MM.1S (cell line): Measurements from ENCODE around the gene CDSN.

Source experiments
- DNase-seq: peaks from one replicate; pipeline ENCODE4 v3.0.0-alpha.2; 2015
- H2AFZ ChIP-seq: fragments of 300-600 bp; sonication (generic); 2 replicates; pipeline ENCODE4 v1.6.0; 2016; ENCODE audit warnings: antibody characterized with exemption, low read length
- H3F3A ChIP-seq: fragments of 300-600 bp; sonication (generic); 2 replicates; pipeline ENCODE4 v1.6.1; 2016; ENCODE audit warnings: mild to moderate bottlenecking, antibody characterized with exemption, low read length, moderate library complexity, mixed read lengths; ENCODE audit not compliant: insufficient read depth
- H3K27ac ChIP-seq: fragments of 300-600 bp; sonication (generic); 2 replicates; pipeline ENCODE4 v1.5.1; 2016; ENCODE audit warnings: mild to moderate bottlenecking, low read length
- H3K27me3 ChIP-seq: fragments of 300-600 bp; sonication (generic); replicated peaks from 2 replicates; pipeline ENCODE4 v1.6.0; 2016; ENCODE audit warnings: low read length; ENCODE audit not compliant: insufficient read depth
- H3K36me3 ChIP-seq: fragments of 300-600 bp; sonication (generic); replicated peaks from 2 replicates; pipeline ENCODE4 v1.6.1; 2016; ENCODE audit warnings: mild to moderate bottlenecking, low read length, mixed read lengths; ENCODE audit not compliant: insufficient read depth
- H3K4me1 ChIP-seq: fragments of 300-600 bp; sonication (generic); 2 replicates; pipeline ENCODE4 v1.6.1; 2016; ENCODE audit warnings: low read length, mixed read lengths
- H3K4me2 ChIP-seq: fragments of 300-600 bp; sonication (generic); 2 replicates; pipeline ENCODE4 v1.6.0; 2016; ENCODE audit warnings: low read depth, low read length
- H3K4me3 ChIP-seq: fragments of 300-600 bp; sonication (generic); 2 replicates; pipeline ENCODE4 v1.5.1; 2016; ENCODE audit warnings: low read length, mixed read lengths
- H3K79me2 ChIP-seq: fragments of 300-600 bp; sonication (generic); 2 replicates; pipeline ENCODE4 v1.6.1; 2016; ENCODE audit warnings: mixed run types, low read length, mixed read lengths
- H3K9ac ChIP-seq: fragments of 300-600 bp; sonication (generic); 2 replicates; pipeline ENCODE4 v1.6.1; 2016; ENCODE audit warnings: low read length, mixed read lengths
- H3K9me2 ChIP-seq: fragments of 300-600 bp; sonication (generic); replicated peaks from 2 replicates; pipeline ENCODE4 v1.6.1; 2016; ENCODE audit warnings: mild to moderate bottlenecking, low read length, mixed read lengths; ENCODE audit not compliant: insufficient read depth
- H3K9me3 ChIP-seq: fragments of 300-600 bp; sonication (generic); replicated peaks from 2 replicates; pipeline ENCODE4 v1.6.1; 2016; ENCODE audit warnings: mild to moderate bottlenecking, low read length, mixed read lengths; ENCODE audit not compliant: insufficient read depth
- H4K20me1 ChIP-seq: fragments of 300-600 bp; sonication (generic); 2 replicates; pipeline ENCODE4 v1.6.1; 2016; ENCODE audit warnings: mild to moderate bottlenecking, low read length, moderate library complexity, mixed read lengths; ENCODE audit not compliant: insufficient read depth
- EZH2 ChIP-seq: fragments of 300-600 bp; sonication (generic); optimal IDR thresholded peaks from 2 replicates; pipeline ENCODE3; 2017; ENCODE audit warnings: low read depth, mild to moderate bottlenecking, antibody characterized with exemption, low read length, mixed read lengths
- EZH2phosphoT487 ChIP-seq: fragments of 300-600 bp; sonication (generic); IDR thresholded peaks from 2 replicates; pipeline ENCODE4 v1.6.1; 2018; ENCODE audit warnings: antibody characterized with exemption, low read length
- TF ChIP-seq, protein P1 (sequence below): fragments of 300-600 bp; sonication (generic); IDR thresholded peaks from 2 replicates; pipeline ENCODE4 v1.5.1; 2016; ENCODE audit warnings: antibody characterized with exemption, low read length, mixed read lengths

CDSN gene

DNA sequence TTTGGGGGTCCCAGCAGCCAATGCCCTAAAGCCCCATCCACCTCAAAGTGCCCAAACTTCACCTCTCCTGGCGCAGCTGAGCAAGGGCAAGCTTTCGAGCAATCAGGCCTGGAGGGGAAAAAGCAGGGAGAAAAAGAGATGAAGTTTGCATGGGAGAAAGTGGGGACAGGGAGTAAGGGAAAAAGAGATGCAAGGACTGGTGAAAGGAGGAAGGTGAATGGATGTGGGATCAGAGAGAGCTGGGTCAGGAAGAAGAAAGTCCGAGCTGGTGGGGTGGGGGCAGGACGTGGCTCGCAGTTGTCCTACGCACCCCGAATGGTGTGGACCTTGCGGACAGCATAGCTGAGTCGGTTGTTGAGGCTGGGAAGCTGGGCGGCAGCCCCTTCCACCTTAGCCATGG, 25.1 kb upstream of the CDSN start:
- Histone ChIP-seq H3K27me3 (no peaks in the 10 kb centered on the region), H3K27ac (no peak overlapping the region), H2AFZ (no peak overlapping the region), H3K4me3 (no peak overlapping the region), H3K4me1 (no peaks in the 10 kb centered on the region), H3F3A (no peaks in the 10 kb centered on the region), H3K9ac (no peak overlapping the region), H3K79me2 (no peaks in the 10 kb centered on the region), H3K36me3 (no peaks in the 10 kb centered on the region), H3K4me2 (no peak overlapping the region), H4K20me1 (no peaks in the 10 kb centered on the region), H3K9me3 (no peaks in the 10 kb centered on the region), H3K9me2 (no peaks in the 10 kb centered on the region)
- no peak for DNase-seq
- TF ChIP-seq EZH2 (no peak), EZH2phosphoT487 (no peak)
- TF ChIP-seq, protein P1, sequence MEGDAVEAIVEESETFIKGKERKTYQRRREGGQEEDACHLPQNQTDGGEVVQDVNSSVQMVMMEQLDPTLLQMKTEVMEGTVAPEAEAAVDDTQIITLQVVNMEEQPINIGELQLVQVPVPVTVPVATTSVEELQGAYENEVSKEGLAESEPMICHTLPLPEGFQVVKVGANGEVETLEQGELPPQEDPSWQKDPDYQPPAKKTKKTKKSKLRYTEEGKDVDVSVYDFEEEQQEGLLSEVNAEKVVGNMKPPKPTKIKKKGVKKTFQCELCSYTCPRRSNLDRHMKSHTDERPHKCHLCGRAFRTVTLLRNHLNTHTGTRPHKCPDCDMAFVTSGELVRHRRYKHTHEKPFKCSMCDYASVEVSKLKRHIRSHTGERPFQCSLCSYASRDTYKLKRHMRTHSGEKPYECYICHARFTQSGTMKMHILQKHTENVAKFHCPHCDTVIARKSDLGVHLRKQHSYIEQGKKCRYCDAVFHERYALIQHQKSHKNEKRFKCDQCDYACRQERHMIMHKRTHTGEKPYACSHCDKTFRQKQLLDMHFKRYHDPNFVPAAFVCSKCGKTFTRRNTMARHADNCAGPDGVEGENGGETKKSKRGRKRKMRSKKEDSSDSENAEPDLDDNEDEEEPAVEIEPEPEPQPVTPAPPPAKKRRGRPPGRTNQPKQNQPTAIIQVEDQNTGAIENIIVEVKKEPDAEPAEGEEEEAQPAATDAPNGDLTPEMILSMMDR = no peak

DNA sequence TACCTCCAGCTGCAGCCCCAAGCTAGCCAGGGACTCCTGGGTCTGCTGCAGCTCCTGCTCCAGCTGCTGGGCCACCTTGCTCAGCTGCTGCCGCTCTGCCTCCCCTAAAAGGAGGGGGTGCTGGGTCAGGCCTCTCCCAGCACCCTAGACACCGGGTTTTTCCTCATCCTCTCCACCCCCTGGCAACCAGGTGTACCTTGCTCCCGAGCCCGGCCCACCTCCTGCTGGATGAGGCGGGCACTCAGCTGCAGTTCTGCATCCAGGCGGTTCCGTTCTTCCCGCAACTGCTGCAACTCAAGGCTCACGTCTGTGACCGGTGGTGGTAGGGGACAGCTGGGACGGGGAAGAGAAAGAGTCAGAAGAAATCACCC, 24.7 kb upstream of the CDSN start:
- H3K4me2 ChIP-seq = no peak overlapping the region
- no peaks in the 10 kb centered on the region for H3K4me1 ChIP-seq
- no peak for TF ChIP-seq EZH2phosphoT487
- TF ChIP-seq, protein P1 = no peak
- no peak for TF ChIP-seq EZH2
- H2AFZ ChIP-seq = no peak overlapping the region
- no peaks in the 10 kb centered on the region for H3K9me2 ChIP-seq
- H3K27ac ChIP-seq = no peak overlapping the region
- no peaks in the 10 kb centered on the region for H4K20me1 ChIP-seq
- H3K79me2 ChIP-seq = no peaks in the 10 kb centered on the region
- no peaks in the 10 kb centered on the region for H3K36me3 ChIP-seq
- no peak for DNase-seq
- H3F3A ChIP-seq = no peaks in the 10 kb centered on the region
- no peaks in the 10 kb centered on the region for H3K27me3 ChIP-seq
- no peaks in the 10 kb centered on the region for H3K9me3 ChIP-seq
- H3K9ac ChIP-seq = no peak overlapping the region
- no peak overlapping the region for H3K4me3 ChIP-seq

DNA sequence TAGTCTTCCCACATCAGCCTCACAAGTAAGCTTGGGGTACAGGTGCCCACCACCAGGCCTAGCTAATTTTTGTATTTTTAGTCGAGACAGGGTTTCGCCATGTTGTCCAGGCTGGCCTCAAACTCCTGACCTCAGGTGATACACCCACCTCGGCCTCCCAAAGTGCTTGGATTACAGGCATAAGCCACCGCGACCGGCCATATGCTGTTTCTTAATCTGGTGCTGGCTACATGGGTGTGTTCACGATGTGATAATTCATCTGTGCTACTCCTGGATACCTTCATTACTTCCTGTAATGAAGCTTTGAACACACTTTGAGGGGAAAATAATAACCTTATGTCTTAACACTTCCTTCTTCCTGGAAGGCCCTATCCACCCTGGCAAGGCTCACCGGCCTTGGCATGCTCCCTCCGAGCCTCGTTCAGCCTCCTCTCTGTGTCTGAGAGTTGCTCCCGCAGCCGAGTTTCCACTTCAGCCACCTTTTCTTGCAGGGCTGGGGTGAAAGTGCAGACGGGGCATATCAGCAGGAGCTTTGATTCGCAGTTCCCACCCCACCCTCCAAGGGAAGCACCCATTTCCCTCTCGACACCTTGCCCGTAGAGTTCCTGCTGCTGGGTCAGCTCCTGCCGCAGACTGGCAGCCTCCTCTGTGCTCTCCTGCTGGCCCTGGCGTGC, 24.2 kb upstream of the CDSN start:
- no peaks in the 10 kb centered on the region for H3K9me2 ChIP-seq
- no peaks in the 10 kb centered on the region for H3K27me3 ChIP-seq
- H2AFZ ChIP-seq = no peak overlapping the region
- no peak for DNase-seq
- no peaks in the 10 kb centered on the region for H4K20me1 ChIP-seq
- H3K4me3 ChIP-seq = no peak overlapping the region
- TF ChIP-seq EZH2phosphoT487 (no peak), EZH2 (no peak)
- TF ChIP-seq, protein P1 = no peak
- no peaks in the 10 kb centered on the region for H3K79me2 ChIP-seq
- no peaks in the 10 kb centered on the region for H3K36me3 ChIP-seq
- H3K27ac ChIP-seq = no peak overlapping the region
- H3K9ac ChIP-seq = no peak overlapping the region
- no peaks in the 10 kb centered on the region for H3F3A ChIP-seq
- no peaks in the 10 kb centered on the region for H3K4me1 ChIP-seq
- H3K9me3 ChIP-seq = no peaks in the 10 kb centered on the region
- H3K4me2 ChIP-seq = no peak overlapping the region
